Measurements from ENCODE around the gene RGS19.

The RGS19 gene

DNA sequence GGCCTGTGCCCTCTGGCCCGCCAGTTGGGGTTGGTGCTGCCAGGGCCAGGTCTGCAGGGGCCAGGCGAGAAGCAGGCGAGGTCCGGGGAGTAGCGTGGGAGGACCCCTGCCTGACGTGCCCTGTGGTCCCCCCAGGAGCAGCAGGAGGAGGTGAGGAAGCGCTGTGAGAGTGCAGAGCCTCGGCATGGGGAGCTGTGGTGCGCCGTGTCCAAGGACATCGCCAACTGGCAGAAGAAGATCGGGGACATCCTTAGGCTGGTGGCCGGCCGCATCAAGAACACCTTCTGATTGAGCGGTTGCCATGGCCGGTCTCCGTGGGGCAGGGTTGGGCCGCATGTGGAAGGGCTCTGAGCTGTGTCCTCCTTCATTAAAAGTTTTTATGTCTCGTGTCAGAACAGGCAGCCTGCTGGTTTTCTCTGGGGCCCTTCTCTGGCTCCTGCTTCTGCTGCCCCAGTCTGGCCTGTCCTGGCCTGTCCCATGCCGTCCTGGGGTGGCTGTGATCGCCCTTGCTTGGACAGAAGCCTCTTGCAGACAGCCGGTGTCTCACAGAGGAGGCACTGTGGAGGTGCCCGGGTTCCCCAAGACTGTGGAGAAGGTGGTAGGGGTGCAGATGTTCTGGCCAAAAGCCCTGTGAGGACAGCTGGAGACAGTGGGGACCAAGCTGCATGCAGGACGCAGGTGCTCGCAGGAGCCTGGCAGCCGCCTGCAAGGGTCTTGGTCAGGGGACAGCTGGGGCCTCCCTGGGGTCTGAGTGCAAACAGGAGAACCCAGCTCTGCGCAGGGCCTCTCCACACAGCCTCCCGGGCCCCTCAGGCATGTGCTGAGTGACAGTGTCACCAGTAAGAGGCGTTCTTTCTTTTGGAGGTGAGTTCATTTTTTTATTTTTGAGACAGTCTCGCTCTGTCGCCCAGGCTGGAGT, 46.4 kb downstream of the RGS19 start:
- DNase-seq: no peak

DNA sequence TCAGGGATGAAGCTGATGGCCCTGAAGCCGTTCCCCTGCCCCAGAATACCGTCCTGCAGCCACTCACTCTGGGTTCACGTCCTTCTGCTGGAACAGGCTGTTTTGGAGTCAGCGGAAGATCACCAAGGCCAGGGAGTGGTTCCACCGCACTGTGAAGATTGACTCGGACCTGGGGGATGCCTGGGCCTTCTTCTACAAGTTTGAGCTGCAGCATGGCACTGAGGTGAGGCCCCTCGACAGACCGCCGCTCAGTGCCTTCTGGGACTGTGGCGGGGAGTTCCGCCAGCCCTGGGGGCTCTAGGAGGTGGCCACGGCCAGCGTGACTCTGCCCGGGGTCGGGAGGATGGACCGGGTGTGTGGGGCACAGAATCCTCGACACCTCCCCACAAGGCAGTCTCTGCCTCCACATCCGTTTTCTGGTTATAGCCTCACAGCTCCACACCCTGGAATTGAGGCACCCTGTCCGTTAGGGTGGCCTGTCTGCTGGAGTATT, 47.5 kb downstream of the RGS19 start:
- DNase-seq: no peak

GRCh38 chr20:64030371-64031134, 48.8 kb downstream of the RGS19 start:
- no peak for DNase-seq

DNA sequence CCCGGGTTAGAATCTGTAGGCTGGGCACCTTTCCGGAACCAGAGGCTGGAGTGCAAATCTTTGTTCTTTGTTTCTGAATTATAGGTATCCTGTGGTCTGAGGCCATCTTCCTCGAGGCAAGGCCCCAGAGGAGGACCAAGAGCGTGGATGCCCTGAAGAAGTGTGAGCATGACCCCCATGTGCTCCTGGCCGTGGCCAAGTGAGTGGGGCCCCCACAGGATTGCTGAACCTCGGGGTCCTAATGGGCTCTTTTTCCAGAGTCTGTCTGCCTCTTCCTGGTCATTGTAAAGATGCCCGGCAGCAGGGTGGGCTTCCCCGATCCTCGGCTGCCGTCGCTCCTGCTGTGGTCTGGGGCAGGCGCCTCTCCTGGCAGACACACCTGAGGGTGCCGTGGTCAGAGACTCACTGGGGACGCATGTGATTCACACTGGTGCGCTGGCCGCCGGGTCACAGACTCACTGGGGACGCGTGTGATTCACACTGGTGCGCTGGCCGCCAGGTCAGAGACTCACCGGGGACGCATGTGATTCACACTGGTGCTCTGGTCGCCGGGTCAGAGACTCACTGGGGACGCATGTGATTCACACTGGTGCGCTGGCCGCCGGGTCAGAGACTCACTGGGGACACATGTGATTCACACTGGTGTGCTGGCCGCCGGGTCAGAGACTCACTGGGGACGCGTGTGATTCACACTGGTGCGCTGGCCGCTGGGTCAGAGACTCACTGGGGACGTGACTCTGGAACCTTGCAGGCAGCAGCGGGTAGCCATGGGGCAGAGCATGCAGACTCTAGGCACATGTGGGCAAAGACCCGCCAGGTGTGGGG, 49.8 kb downstream of the RGS19 start:
- DNase-seq: no peak

DNA sequence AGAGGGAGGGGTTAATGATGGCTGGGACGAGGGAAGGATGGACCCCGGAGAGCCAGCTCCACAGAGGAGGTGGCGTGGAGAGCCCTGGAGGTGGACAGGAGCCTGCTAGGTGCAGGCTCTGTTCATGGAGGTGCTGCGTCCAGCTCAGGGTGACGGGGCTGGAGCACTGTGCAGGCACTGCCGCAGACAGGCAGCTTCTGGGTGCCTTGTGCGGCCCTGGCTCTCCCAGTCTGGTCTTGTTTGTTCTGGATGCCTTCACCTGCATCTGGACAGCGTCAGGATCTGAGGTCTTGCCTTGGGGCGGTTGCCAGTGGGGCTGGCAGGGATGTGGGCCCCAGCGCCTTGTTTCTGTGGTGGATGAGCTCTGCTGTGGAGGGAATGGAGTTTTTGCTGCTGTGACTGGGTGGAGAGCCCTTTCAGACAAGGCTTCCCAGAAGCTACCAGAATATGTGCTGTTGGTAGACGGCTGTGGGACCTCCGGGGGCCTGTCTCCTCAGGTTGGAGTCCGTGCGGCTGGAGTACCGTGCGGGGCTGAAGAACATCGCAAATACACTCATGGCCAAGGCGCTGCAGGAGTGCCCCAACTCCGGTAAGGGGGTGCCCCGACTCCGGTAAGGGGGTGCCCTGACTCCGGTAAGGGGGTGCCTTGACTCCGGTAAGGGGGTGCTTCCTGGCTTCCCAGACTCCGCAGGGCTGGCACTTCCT, 51.2 kb downstream of the RGS19 start:
- DNase-seq: no peak

- DNase-seq: no peak
Observed at GRCh38 chr20:64025826-64026412, 53.4 kb downstream of the RGS19 start.

GRCh38 chr20:64025101-64025825, 54.1 kb downstream of the RGS19 start:
- no peak for DNase-seq

GRCh38 chr20:64024141-64024990, 55.0 kb downstream of the RGS19 start:
- no peak for DNase-seq

DNA sequence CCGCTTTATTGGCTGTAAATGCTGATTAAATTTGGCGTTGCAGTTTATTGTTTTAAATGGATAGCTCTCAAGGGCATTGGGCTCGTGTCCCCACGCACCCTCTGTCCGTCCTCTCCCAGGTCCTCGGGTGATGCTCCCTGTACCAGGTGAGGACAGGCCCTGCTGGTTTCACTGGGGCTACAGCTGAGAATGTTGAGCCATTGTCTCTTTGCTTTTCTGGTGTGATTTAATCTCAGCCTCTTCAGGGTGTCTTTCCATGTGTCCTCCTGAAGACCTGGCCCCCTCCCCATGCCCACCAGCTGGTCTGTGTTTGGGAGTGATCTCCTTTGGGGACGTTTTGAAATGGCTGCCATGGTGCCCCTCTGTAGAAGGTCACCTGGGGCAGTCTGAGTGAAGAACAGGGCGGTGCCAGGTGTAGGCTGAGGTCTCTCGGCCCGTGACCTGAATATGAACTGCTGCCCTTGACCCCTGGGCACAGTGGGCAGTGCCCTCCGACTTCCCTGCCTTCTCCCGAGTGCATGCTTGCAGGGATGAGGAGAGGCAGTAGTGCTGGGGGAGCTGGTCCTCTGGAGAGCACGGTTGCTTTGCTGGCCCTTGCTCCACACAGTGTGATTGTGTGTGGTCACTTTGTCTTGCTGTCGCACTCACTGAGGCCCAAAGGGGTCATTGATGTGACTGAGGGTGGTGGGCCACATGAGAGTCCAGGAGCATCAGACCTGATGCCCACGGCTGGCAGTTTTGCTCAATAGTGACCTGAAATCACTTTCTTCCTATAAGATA, 55.8 kb downstream of the RGS19 start:
- DNase-seq: no peak

All from NCI-H1694 (cell line).